ENCODE results near the gene KMT2C.

DNA sequence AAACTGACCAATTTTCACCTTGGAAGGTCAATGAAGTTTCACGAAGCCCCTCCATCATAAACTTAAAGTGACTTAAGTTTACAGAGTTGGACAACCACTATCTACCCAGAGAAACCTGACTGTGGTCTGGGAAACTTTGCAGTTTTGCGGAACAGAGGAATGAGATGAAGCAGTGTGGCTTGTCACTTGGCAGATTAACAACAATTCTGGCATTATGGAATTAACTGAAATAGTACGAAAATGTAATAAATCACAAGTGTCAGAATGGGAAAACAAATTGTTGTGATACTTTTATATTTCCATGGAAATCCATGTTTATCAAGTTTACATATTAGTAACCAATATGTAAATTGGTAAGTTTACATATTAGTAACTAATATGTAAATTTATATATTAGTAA, 4.9 kb downstream of the KMT2C start:
- TF ChIP-seq TAF1 (conservative IDR thresholded peaks at IDR 0.05) (no peak), GABPA (IDR thresholded peaks at IDR 0.05 in 1 of 2, conservative IDR thresholded peaks at IDR 0.05 in 1 of 2) (no peak), CTCF (IDR thresholded peaks at IDR 0.05; ENCODE audit: low read depth, low read length, missing input control) (no peak), REST (IDR thresholded peaks at IDR 0.05) (no peak), NR2F2 (IDR thresholded peaks at IDR 0.05) (no peak), MAX (IDR thresholded peaks at IDR 0.05) (no peak), JUND (IDR thresholded peaks at IDR 0.05) (no peak), SP1 (IDR thresholded peaks at IDR 0.05) (no peak), RXRA (IDR thresholded peaks at IDR 0.05) (no peak), YY1 (IDR thresholded peaks at IDR 0.05) (no peak), ZBTB33 (IDR thresholded peaks at IDR 0.05) (no peak), FOXA1 (IDR thresholded peaks at IDR 0.05) (no peak), EGR1 (IDR thresholded peaks at IDR 0.05; ENCODE audit: low read depth in 2 of 2) (no peak)
- TF ChIP-seq, protein P1, sequence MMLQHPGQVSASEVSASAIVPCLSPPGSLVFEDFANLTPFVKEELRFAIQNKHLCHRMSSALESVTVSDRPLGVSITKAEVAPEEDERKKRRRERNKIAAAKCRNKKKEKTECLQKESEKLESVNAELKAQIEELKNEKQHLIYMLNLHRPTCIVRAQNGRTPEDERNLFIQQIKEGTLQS (IDR thresholded peaks at IDR 0.05), result no peak

Measured in liver (tissue), 3 donors.